HG02870 (cell line): ENCODE measurements around the gene ISYNA1.

Experiments used
- ATAC-seq: cut with Tn5 transposase; IDR thresholded peaks from one replicate; pipeline ENCODE4 v1.9.1; 2021; ENCODE audit warnings: mild to moderate bottlenecking, moderate library complexity; ENCODE audit not compliant: unreplicated experiment

The ISYNA1 gene

GRCh38 chr19:18437491-18438330 is at the start of gene ISYNA1:
TSS of gene ISYNA1 (minus strand) at chr19:18438133. CDS start at chr19:18437979, 154 bp downstream.
- no peak for ATAC-seq

- no peak for ATAC-seq
Observed at GRCh38 chr19:18486746-18487145, 48.8 kb upstream of the ISYNA1 start.

GRCh38 chr19:18484992-18485391 is 47.1 kb upstream of the ISYNA1 start:
- no peak for ATAC-seq

GRCh38 chr19:18483119-18483890 is 45.4 kb upstream of the ISYNA1 start:
- no peak for ATAC-seq

GRCh38 chr19:18481505-18482222 is 43.7 kb upstream of the ISYNA1 start:
- no peak for ATAC-seq

GRCh38 chr19:18480006-18480691 is 42.2 kb upstream of the ISYNA1 start:
- ATAC-seq = no peak

GRCh38 chr19:18478545-18479311 is 40.8 kb upstream of the ISYNA1 start:
- no peak for ATAC-seq

GRCh38 chr19:18477974-18478373 is 40.0 kb upstream of the ISYNA1 start:
- ATAC-seq = no peak

GRCh38 chr19:18477042-18477779 is 39.3 kb upstream of the ISYNA1 start:
- no peak for ATAC-seq

- no peak for ATAC-seq
Observed at GRCh38 chr19:18476507-18477041, 38.6 kb upstream of the ISYNA1 start.

- ATAC-seq = no peak
Observed at GRCh38 chr19:18475762-18476331, 37.9 kb upstream of the ISYNA1 start.

GRCh38 chr19:18475004-18475453 is 37.1 kb upstream of the ISYNA1 start:
- no peak for ATAC-seq

GRCh38 chr19:18474366-18474887 is 36.5 kb upstream of the ISYNA1 start:
- no peak for ATAC-seq

- no peak for ATAC-seq
Observed at GRCh38 chr19:18473706-18474087, 35.8 kb upstream of the ISYNA1 start.

- no peak for ATAC-seq
Observed at GRCh38 chr19:18473003-18473705, 35.2 kb upstream of the ISYNA1 start.

GRCh38 chr19:18470787-18471186 is 32.9 kb upstream of the ISYNA1 start:
- no peak for ATAC-seq

- no peak for ATAC-seq
Observed at GRCh38 chr19:18469069-18469846, 31.3 kb upstream of the ISYNA1 start.
